Neural progenitor cell (in vitro differentiated cells): Measurements from ENCODE around the gene ZCCHC7.
"Not testable (repeated sequence)": the region's sequence is repeated elsewhere in the genome, so short reads cannot be mapped to it uniquely, and the experiment has no call there.

Source experiments
- EZH2 ChIP-seq: fragments of 200-600 bp; sonication (generic); IDR thresholded peaks from 2 replicates; pipeline ENCODE4 v1.6.1; 2017; ENCODE audit warnings: antibody characterized with exemption, mild to moderate bottlenecking, moderate library complexity
- EZH2phosphoT487 ChIP-seq: fragments of 200-600 bp; sonication (generic); IDR thresholded peaks from 2 replicates; pipeline ENCODE4 v1.6.1; 2017; ENCODE audit warnings: antibody characterized with exemption
- TF ChIP-seq, protein P1 (sequence below): fragments of 200-600 bp; sonication (generic); IDR thresholded peaks from 2 replicates; pipeline ENCODE4 v1.5.1; 2017; ENCODE audit warnings: antibody characterized with exemption, mild to moderate bottlenecking

DNA sequence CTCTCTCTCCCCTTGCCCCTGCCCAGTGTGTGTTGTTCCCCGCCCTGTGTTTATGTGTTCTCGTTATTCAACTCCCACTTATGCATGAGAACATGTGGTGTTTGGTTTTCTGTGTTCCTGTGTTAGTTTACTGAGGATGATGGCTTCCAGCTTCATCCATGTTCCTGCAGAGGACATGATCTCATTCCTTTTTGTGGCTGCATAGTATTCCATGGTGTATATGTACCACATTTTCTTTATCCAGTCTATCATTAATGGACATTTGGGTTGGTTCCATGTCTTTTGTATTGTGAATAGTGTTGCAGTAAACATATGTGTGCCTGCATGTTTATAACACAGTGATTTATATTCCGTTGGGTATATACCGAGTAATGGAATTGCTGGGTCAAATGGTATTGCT, 83.1 kb downstream of the ZCCHC7 start:
- not testable (repeated sequence) for TF ChIP-seq EZH2, EZH2phosphoT487
- TF ChIP-seq, protein P1, sequence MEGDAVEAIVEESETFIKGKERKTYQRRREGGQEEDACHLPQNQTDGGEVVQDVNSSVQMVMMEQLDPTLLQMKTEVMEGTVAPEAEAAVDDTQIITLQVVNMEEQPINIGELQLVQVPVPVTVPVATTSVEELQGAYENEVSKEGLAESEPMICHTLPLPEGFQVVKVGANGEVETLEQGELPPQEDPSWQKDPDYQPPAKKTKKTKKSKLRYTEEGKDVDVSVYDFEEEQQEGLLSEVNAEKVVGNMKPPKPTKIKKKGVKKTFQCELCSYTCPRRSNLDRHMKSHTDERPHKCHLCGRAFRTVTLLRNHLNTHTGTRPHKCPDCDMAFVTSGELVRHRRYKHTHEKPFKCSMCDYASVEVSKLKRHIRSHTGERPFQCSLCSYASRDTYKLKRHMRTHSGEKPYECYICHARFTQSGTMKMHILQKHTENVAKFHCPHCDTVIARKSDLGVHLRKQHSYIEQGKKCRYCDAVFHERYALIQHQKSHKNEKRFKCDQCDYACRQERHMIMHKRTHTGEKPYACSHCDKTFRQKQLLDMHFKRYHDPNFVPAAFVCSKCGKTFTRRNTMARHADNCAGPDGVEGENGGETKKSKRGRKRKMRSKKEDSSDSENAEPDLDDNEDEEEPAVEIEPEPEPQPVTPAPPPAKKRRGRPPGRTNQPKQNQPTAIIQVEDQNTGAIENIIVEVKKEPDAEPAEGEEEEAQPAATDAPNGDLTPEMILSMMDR, result not testable (repeated sequence)
